Measurements from ENCODE around the gene THSD4.

THSD4 gene

GRCh38 chr15:71323584-71323983, 208.3 kb downstream of the THSD4 start:
- no peak overlapping the region for H3K4me3 ChIP-seq (ENCODE audit: low read depth in 1 of 2, low read length in 2 of 2)
- no peaks in the 10 kb centered on the region for H3K36me3 ChIP-seq (ENCODE audit: control insufficient read depth in 1 of 2, insufficient read depth in 2 of 2, low read length in 2 of 2)
- peaks cover 0 to under 1% of the 10 kb centered on the region in 2 donors for H3K4me1 ChIP-seq (ENCODE audit: control insufficient read depth in 1 of 2, insufficient read depth in 2 of 2, low read length in 2 of 2)
- H3K9me3 ChIP-seq (ENCODE audit: control insufficient read depth in 1 of 2, low read length in 2 of 2), result no peaks in the 10 kb centered on the region
- H3K27me3 ChIP-seq (ENCODE audit: low read depth, low read length), result no peaks in the 10 kb centered on the region
- no peak overlapping the region for H3K27ac ChIP-seq (ENCODE audit: low read length)

- Histone ChIP-seq H3K4me1 (ENCODE audit: control insufficient read depth in 1 of 2, insufficient read depth in 2 of 2, low read length in 2 of 2) (peaks cover 0 to 15% of the 10 kb centered on the region in 2 donors), H3K36me3 (ENCODE audit: control insufficient read depth in 1 of 2, insufficient read depth in 2 of 2, low read length in 2 of 2) (no peaks in the 10 kb centered on the region), H3K27ac (ENCODE audit: low read length) (no peak overlapping the region)
Observed at GRCh38 chr15:71325481-71325880, 210.2 kb downstream of the THSD4 start.

GRCh38 chr15:71328453-71328852, 213.2 kb downstream of the THSD4 start:
- H3K36me3 ChIP-seq (ENCODE audit: control insufficient read depth in 1 of 2, insufficient read depth in 2 of 2, low read length in 2 of 2), result no peaks in the 10 kb centered on the region
- no peaks in the 10 kb centered on the region for H3K27me3 ChIP-seq (ENCODE audit: low read depth, low read length)
- H3K27ac ChIP-seq (ENCODE audit: low read length), result peak overlapping the region; percentile 70
- no peak overlapping the region for H3K4me3 ChIP-seq (ENCODE audit: low read depth in 1 of 2, low read length in 2 of 2)
- H3K4me1 ChIP-seq (ENCODE audit: control insufficient read depth in 1 of 2, insufficient read depth in 2 of 2, low read length in 2 of 2), result peaks cover 0 to 15% of the 10 kb centered on the region in 2 donors
- no peaks in the 10 kb centered on the region for H3K9me3 ChIP-seq (ENCODE audit: control insufficient read depth in 1 of 2, low read length in 2 of 2)

More at GRCh38 chr15:71325481-71325880, 210.2 kb downstream of the THSD4 start:
- H3K9me3 ChIP-seq (ENCODE audit: control insufficient read depth in 1 of 2, low read length in 2 of 2), result no peaks in the 10 kb centered on the region
- no peak overlapping the region for H3K4me3 ChIP-seq (ENCODE audit: low read depth in 1 of 2, low read length in 2 of 2)
- H3K27me3 ChIP-seq (ENCODE audit: low read depth, low read length), result no peaks in the 10 kb centered on the region

GRCh38 chr15:71329041-71329440, 213.8 kb downstream of the THSD4 start:
- H3K36me3 ChIP-seq (ENCODE audit: control insufficient read depth in 1 of 2, insufficient read depth in 2 of 2, low read length in 2 of 2), result no peaks in the 10 kb centered on the region
- H3K27me3 ChIP-seq (ENCODE audit: low read depth, low read length), result no peaks in the 10 kb centered on the region
- H3K4me1 ChIP-seq (ENCODE audit: control insufficient read depth in 1 of 2, insufficient read depth in 2 of 2, low read length in 2 of 2), result peaks cover 0 to 15% of the 10 kb centered on the region in 2 donors
- H3K9me3 ChIP-seq (ENCODE audit: control insufficient read depth in 1 of 2, low read length in 2 of 2), result no peaks in the 10 kb centered on the region
- H3K27ac ChIP-seq (ENCODE audit: low read length), result peak overlapping the region; percentile 70
- H3K4me3 ChIP-seq (ENCODE audit: low read depth in 1 of 2, low read length in 2 of 2), result no peak overlapping the region

- no peaks in the 10 kb centered on the region for H3K27me3 ChIP-seq (ENCODE audit: low read depth, low read length)
- no peaks in the 10 kb centered on the region for H3K9me3 ChIP-seq (ENCODE audit: control insufficient read depth in 1 of 2, low read length in 2 of 2)
- H3K4me1 ChIP-seq (ENCODE audit: control insufficient read depth in 1 of 2, insufficient read depth in 2 of 2, low read length in 2 of 2), result peaks cover 0 to 17% of the 10 kb centered on the region in 2 donors
- H3K4me3 ChIP-seq (ENCODE audit: low read depth in 1 of 2, low read length in 2 of 2), result no peak overlapping the region
- H3K36me3 ChIP-seq (ENCODE audit: control insufficient read depth in 1 of 2, insufficient read depth in 2 of 2, low read length in 2 of 2), result no peaks in the 10 kb centered on the region
- peak overlapping the region; percentile 70 for H3K27ac ChIP-seq (ENCODE audit: low read length)
Observed at GRCh38 chr15:71329497-71330260, 214.4 kb downstream of the THSD4 start.

GRCh38 chr15:71330638-71331162, 215.4 kb downstream of the THSD4 start:
- Histone ChIP-seq H3K27ac (ENCODE audit: low read length) (no peak overlapping the region), H3K36me3 (ENCODE audit: control insufficient read depth in 1 of 2, insufficient read depth in 2 of 2, low read length in 2 of 2) (no peaks in the 10 kb centered on the region), H3K4me3 (ENCODE audit: low read depth in 1 of 2, low read length in 2 of 2) (no peak overlapping the region), H3K4me1 (ENCODE audit: control insufficient read depth in 1 of 2, insufficient read depth in 2 of 2, low read length in 2 of 2) (peaks cover 0 to 20% of the 10 kb centered on the region in 2 donors), H3K27me3 (ENCODE audit: low read depth, low read length) (no peaks in the 10 kb centered on the region), H3K9me3 (ENCODE audit: control insufficient read depth in 1 of 2, low read length in 2 of 2) (no peaks in the 10 kb centered on the region)

GRCh38 chr15:71331173-71331572, 215.9 kb downstream of the THSD4 start:
- Histone ChIP-seq H3K4me1 (ENCODE audit: control insufficient read depth in 1 of 2, insufficient read depth in 2 of 2, low read length in 2 of 2) (peaks cover 0 to 20% of the 10 kb centered on the region in 2 donors), H3K27ac (ENCODE audit: low read length) (no peak overlapping the region), H3K36me3 (ENCODE audit: control insufficient read depth in 1 of 2, insufficient read depth in 2 of 2, low read length in 2 of 2) (no peaks in the 10 kb centered on the region), H3K27me3 (ENCODE audit: low read depth, low read length) (no peaks in the 10 kb centered on the region), H3K9me3 (ENCODE audit: control insufficient read depth in 1 of 2, low read length in 2 of 2) (no peaks in the 10 kb centered on the region), H3K4me3 (ENCODE audit: low read depth in 1 of 2, low read length in 2 of 2) (no peak overlapping the region)

GRCh38 chr15:71332431-71333004, 217.2 kb downstream of the THSD4 start:
- Histone ChIP-seq H3K9me3 (ENCODE audit: control insufficient read depth in 1 of 2, low read length in 2 of 2) (no peaks in the 10 kb centered on the region), H3K27me3 (ENCODE audit: low read depth, low read length) (no peaks in the 10 kb centered on the region), H3K4me3 (ENCODE audit: low read depth in 1 of 2, low read length in 2 of 2) (no peak overlapping the region), H3K27ac (ENCODE audit: low read length) (no peak overlapping the region), H3K36me3 (ENCODE audit: control insufficient read depth in 1 of 2, insufficient read depth in 2 of 2, low read length in 2 of 2) (no peaks in the 10 kb centered on the region), H3K4me1 (ENCODE audit: control insufficient read depth in 1 of 2, insufficient read depth in 2 of 2, low read length in 2 of 2) (peaks cover 0 to 20% of the 10 kb centered on the region in 2 donors)

GRCh38 chr15:71333136-71333700, 217.9 kb downstream of the THSD4 start:
- Histone ChIP-seq H3K4me1 (ENCODE audit: control insufficient read depth in 1 of 2, insufficient read depth in 2 of 2, low read length in 2 of 2) (peaks cover 0 to 20% of the 10 kb centered on the region in 2 donors), H3K36me3 (ENCODE audit: control insufficient read depth in 1 of 2, insufficient read depth in 2 of 2, low read length in 2 of 2) (no peaks in the 10 kb centered on the region), H3K9me3 (ENCODE audit: control insufficient read depth in 1 of 2, low read length in 2 of 2) (no peaks in the 10 kb centered on the region), H3K4me3 (ENCODE audit: low read depth in 1 of 2, low read length in 2 of 2) (no peak overlapping the region), H3K27ac (ENCODE audit: low read length) (no peak overlapping the region), H3K27me3 (ENCODE audit: low read depth, low read length) (no peaks in the 10 kb centered on the region)

GRCh38 chr15:71333839-71334238, 218.6 kb downstream of the THSD4 start:
- Histone ChIP-seq H3K36me3 (ENCODE audit: control insufficient read depth in 1 of 2, insufficient read depth in 2 of 2, low read length in 2 of 2) (no peaks in the 10 kb centered on the region), H3K9me3 (ENCODE audit: control insufficient read depth in 1 of 2, low read length in 2 of 2) (no peaks in the 10 kb centered on the region), H3K27me3 (ENCODE audit: low read depth, low read length) (no peaks in the 10 kb centered on the region), H3K4me1 (ENCODE audit: control insufficient read depth in 1 of 2, insufficient read depth in 2 of 2, low read length in 2 of 2) (peaks cover 0 to 17% of the 10 kb centered on the region in 2 donors), H3K4me3 (ENCODE audit: low read depth in 1 of 2, low read length in 2 of 2) (no peak overlapping the region), H3K27ac (ENCODE audit: low read length) (no peak overlapping the region)

GRCh38 chr15:71334434-71334833, 219.2 kb downstream of the THSD4 start:
- Histone ChIP-seq H3K4me3 (ENCODE audit: low read depth in 1 of 2, low read length in 2 of 2) (no peak overlapping the region), H3K27ac (ENCODE audit: low read length) (no peak overlapping the region), H3K4me1 (ENCODE audit: control insufficient read depth in 1 of 2, insufficient read depth in 2 of 2, low read length in 2 of 2) (peaks cover 0 to 12% of the 10 kb centered on the region in 2 donors)

More at GRCh38 chr15:71334434-71334833, 219.2 kb downstream of the THSD4 start:
- H3K27me3 ChIP-seq (ENCODE audit: low read depth, low read length), result no peaks in the 10 kb centered on the region
- H3K36me3 ChIP-seq (ENCODE audit: control insufficient read depth in 1 of 2, insufficient read depth in 2 of 2, low read length in 2 of 2), result no peaks in the 10 kb centered on the region
- H3K9me3 ChIP-seq (ENCODE audit: control insufficient read depth in 1 of 2, low read length in 2 of 2), result no peaks in the 10 kb centered on the region
